ENCODE data around the gene ITPKC. TPM values are rescaled to one million over a fixed set of nuclear protein-coding genes. Genes with fewer than 3 reads are reported as not detected.

The ITPKC gene
- total RNA-seq, 1 donor from 2014 or later = 6.5 TPM

- H3K4me1 ChIP-seq = peaks cover 8% of the 10 kb centered on the region
- H3K27ac ChIP-seq = no peak overlapping the region
- TF ChIP-seq EZH2phosphoT487 (IDR thresholded peaks at IDR 0.05) (no peak), CTCF (IDR thresholded peaks at IDR 0.05) (no peak), EZH2 (IDR thresholded peaks at IDR 0.05) (no peak)
- H3K27ac Mint-ChIP-seq = peak overlapping the region; percentile 88
- DNase-seq (ENCODE audit: low spot score) = no peak
- H2AFZ ChIP-seq (replicated peaks) = no peak overlapping the region
- no peaks in the 10 kb centered on the region for H3K36me3 ChIP-seq
- peak overlapping the region; percentile 65 for H3K4me3 ChIP-seq
- H3K9me3 ChIP-seq (ENCODE audit: low read depth) = no peaks in the 10 kb centered on the region
- H3K4me2 ChIP-seq = peak overlapping the region; percentile 78
- H3K9me3 Mint-ChIP-seq = no peaks in the 10 kb centered on the region
- H3K9ac ChIP-seq = no peak overlapping the region
- H3K36me3 Mint-ChIP-seq = peaks cover 15% of the 10 kb centered on the region
- peak overlapping the region; percentile 96 for H3K4me3 Mint-ChIP-seq
- H3K27me3 ChIP-seq = no peaks in the 10 kb centered on the region
- peaks cover 15% of the 10 kb centered on the region for H4K20me1 ChIP-seq (ENCODE audit: low read depth)
- peaks cover 31% of the 10 kb centered on the region for H3K4me1 Mint-ChIP-seq
- peaks cover 23% of the 10 kb centered on the region for H3F3A ChIP-seq (ENCODE audit: low read depth)
- H3K27me3 Mint-ChIP-seq (ENCODE audit: insufficient read depth, low read depth) = peaks cover 7% of the 10 kb centered on the region
- H3K79me2 ChIP-seq (ENCODE audit: low read depth) = peaks cover 39% of the 10 kb centered on the region
These were observed 3.0 kb upstream of the ITPKC start for GRCh38 chr19:40713939-40714338.

DNA sequence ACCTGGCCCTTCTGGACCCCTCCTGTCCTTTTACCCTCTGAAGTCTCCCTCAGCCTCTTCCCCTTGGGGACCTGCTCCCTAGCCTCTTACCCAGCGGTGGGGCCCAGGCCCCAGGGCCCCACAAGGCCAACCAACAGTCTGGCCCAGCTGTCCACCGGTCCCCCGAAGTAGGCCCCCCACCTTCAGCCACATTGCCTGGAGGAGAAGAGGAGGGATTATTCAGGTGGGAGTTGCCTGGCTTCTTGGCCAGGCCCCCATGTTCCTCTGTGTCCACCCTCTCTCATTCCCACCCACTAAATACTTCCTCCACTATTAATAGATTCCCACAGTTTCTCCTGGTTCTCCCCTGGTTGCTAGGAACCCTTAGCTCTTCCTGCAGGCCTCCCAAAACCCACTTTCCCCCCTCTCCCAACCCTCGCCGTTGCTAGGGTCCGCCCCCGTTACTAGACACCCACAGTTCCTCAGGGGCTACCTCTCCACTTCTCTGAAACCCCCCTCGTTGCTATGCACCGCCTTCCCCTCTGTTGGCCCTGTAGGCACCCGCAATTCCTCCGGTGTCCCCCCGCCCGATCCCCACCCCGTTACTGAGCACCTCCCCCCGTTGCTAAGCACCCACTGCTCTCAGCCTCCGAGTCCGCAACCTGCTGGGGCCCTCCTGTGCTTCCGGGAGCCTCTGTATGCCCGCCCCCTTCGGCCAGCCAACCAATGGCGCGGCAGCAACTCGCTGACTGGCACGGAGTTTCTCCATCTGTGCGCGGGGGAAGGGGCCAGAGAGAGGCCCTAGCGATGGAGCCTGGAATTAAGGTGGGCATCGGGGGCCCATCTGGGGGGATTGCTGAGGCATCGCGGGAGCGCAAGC, 2.2 kb upstream of the ITPKC start:
- H3K4me1 ChIP-seq = peaks cover 15% of the 10 kb centered on the region
- no peak overlapping the region for H3K27ac ChIP-seq
- Mint-ChIP-seq H3K4me1 (peaks cover 35% of the 10 kb centered on the region), H3K27ac (peak overlapping the region; percentile 92), H3K4me3 (peak overlapping the region; percentile 96), H3K36me3 (peaks cover 13% of the 10 kb centered on the region), H3K9me3 (no peaks in the 10 kb centered on the region), H3K27me3 (ENCODE audit: insufficient read depth, low read depth) (peaks cover 7% of the 10 kb centered on the region)
- peaks cover 23% of the 10 kb centered on the region for H3F3A ChIP-seq (ENCODE audit: low read depth)
- H3K9ac ChIP-seq = no peak overlapping the region
- H3K79me2 ChIP-seq (ENCODE audit: low read depth) = peaks cover 46% of the 10 kb centered on the region
- H4K20me1 ChIP-seq (ENCODE audit: low read depth) = peaks cover 20% of the 10 kb centered on the region
- no peaks in the 10 kb centered on the region for H3K36me3 ChIP-seq
- H3K9me3 ChIP-seq (ENCODE audit: low read depth) = no peaks in the 10 kb centered on the region
- H3K4me2 ChIP-seq = peak overlapping the region; percentile 78
- DNase-seq (ENCODE audit: low spot score) = peak; percentile 95
- no peak for TF ChIP-seq EZH2phosphoT487 (IDR thresholded peaks at IDR 0.05)
- TF ChIP-seq EZH2 (IDR thresholded peaks at IDR 0.05) = no peak
- TF ChIP-seq CTCF (IDR thresholded peaks at IDR 0.05) = peak; percentile 10
- H3K27me3 ChIP-seq = no peaks in the 10 kb centered on the region
- H2AFZ ChIP-seq (replicated peaks) = peak overlapping the region; percentile 68
- H3K4me3 ChIP-seq = peak overlapping the region; percentile 65

GRCh38 chr19:40716031-40716481, 856 bp upstream of the ITPKC start:
- Mint-ChIP-seq H3K27ac (peak overlapping the region; percentile 92), H3K4me3 (peak overlapping the region; percentile 96), H3K36me3 (peaks cover 12% of the 10 kb centered on the region), H3K9me3 (no peaks in the 10 kb centered on the region), H3K4me1 (peaks cover 44% of the 10 kb centered on the region), H3K27me3 (ENCODE audit: insufficient read depth, low read depth) (peaks cover 7% of the 10 kb centered on the region)
- no peak overlapping the region for H3K27ac ChIP-seq
- peaks cover 16% of the 10 kb centered on the region for H3K4me1 ChIP-seq
- H4K20me1 ChIP-seq (ENCODE audit: low read depth) = peaks cover 34% of the 10 kb centered on the region
- H3K9me3 ChIP-seq (ENCODE audit: low read depth) = no peaks in the 10 kb centered on the region
- TF ChIP-seq EZH2phosphoT487 (IDR thresholded peaks at IDR 0.05) = no peak
- TF ChIP-seq EZH2 (IDR thresholded peaks at IDR 0.05) = no peak
- no peak for TF ChIP-seq CTCF (IDR thresholded peaks at IDR 0.05)
- peaks cover 60% of the 10 kb centered on the region for H3K79me2 ChIP-seq (ENCODE audit: low read depth)
- DNase-seq (ENCODE audit: low spot score) = no peak
- H3K9ac ChIP-seq = peak overlapping the region; percentile 27
- no peaks in the 10 kb centered on the region for H3K36me3 ChIP-seq
- no peak overlapping the region for H2AFZ ChIP-seq (replicated peaks)
- H3K27me3 ChIP-seq = no peaks in the 10 kb centered on the region
- H3K4me3 ChIP-seq = peak overlapping the region; percentile 65
- peaks cover 23% of the 10 kb centered on the region for H3F3A ChIP-seq (ENCODE audit: low read depth)
- H3K4me2 ChIP-seq = peak overlapping the region; percentile 78

Measured in neural progenitor cell (in vitro differentiated cells).